ENCODE results near the gene KCNK5.

Gene KCNK5

GRCh38 chr6:39154705-39155104 lies 74.6 kb downstream of the KCNK5 start:
- DNase-seq = no peak
- no peak for TF ChIP-seq GATA1 (IDR thresholded peaks at IDR 0.05; ENCODE audit: low read depth, low read length)
- TF ChIP-seq POLR2A (IDR thresholded peaks at IDR 0.05; ENCODE audit: low read length) = no peak

- no peak for DNase-seq
Measured at GRCh38 chr6:39153766-39154397, 75.4 kb downstream of the KCNK5 start.

GRCh38 chr6:39152262-39152661 lies 77.0 kb downstream of the KCNK5 start:
- TF ChIP-seq POLR2A (IDR thresholded peaks at IDR 0.05; ENCODE audit: low read length) = no peak
- TF ChIP-seq GATA1 (IDR thresholded peaks at IDR 0.05; ENCODE audit: low read depth, low read length) = no peak
- no peak for DNase-seq

More at GRCh38 chr6:39153766-39154397, 75.4 kb downstream of the KCNK5 start:
- no peak for TF ChIP-seq POLR2A (IDR thresholded peaks at IDR 0.05; ENCODE audit: low read length)
- TF ChIP-seq GATA1 (IDR thresholded peaks at IDR 0.05; ENCODE audit: low read depth, low read length) = no peak

GRCh38 chr6:39151211-39151610 lies 78.1 kb downstream of the KCNK5 start:
- TF ChIP-seq GATA1 (IDR thresholded peaks at IDR 0.05; ENCODE audit: low read depth, low read length) (no peak), POLR2A (IDR thresholded peaks at IDR 0.05; ENCODE audit: low read length) (no peak)

GRCh38 chr6:39144481-39145173 lies 84.6 kb downstream of the KCNK5 start:
- DNase-seq = no peak
- TF ChIP-seq POLR2A (IDR thresholded peaks at IDR 0.05; ENCODE audit: low read length) (no peak), GATA1 (IDR thresholded peaks at IDR 0.05; ENCODE audit: low read depth, low read length) (no peak)

More at GRCh38 chr6:39151211-39151610, 78.1 kb downstream of the KCNK5 start:
- no peak for DNase-seq

GRCh38 chr6:39143238-39143930 lies 85.9 kb downstream of the KCNK5 start:
- DNase-seq = no peak
- TF ChIP-seq POLR2A (IDR thresholded peaks at IDR 0.05; ENCODE audit: low read length) = no peak
- TF ChIP-seq GATA1 (IDR thresholded peaks at IDR 0.05; ENCODE audit: low read depth, low read length) = no peak

- no peak for TF ChIP-seq POLR2A (IDR thresholded peaks at IDR 0.05; ENCODE audit: low read length)
- TF ChIP-seq GATA1 (IDR thresholded peaks at IDR 0.05; ENCODE audit: low read depth, low read length) = no peak
- DNase-seq = no peak
Measured at GRCh38 chr6:39140556-39141167, 88.6 kb downstream of the KCNK5 start.

Data from erythroblast (primary cell).